NCI-H510A treated with DMSO at 0.1 percent for 48 hours (cell line): ENCODE measurements around the gene ALCAM.
A peak's percentile ranks its signal among the peaks of the same experiment; 100 is the strongest.

Source experiments
- DNase-seq: peaks from one replicate; lab custom pipeline; 2025; lab: John Stamatoyannopoulos, UW

ALCAM gene

GRCh38 chr3:105366326-105367062 is at the start of gene ALCAM:
ALCAM (plus strand) TSS chr3:105366909.
- peak; percentile 89 for DNase-seq

GRCh38 chr3:105317841-105318240 is 48.9 kb upstream of the ALCAM start:
- DNase-seq: no peak

- no peak for DNase-seq
Measured at GRCh38 chr3:105322570-105323273, 44.0 kb upstream of the ALCAM start.

GRCh38 chr3:105323274-105323599 is 43.5 kb upstream of the ALCAM start:
- DNase-seq: no peak

GRCh38 chr3:105324951-105325350 is 41.8 kb upstream of the ALCAM start:
- no peak for DNase-seq

GRCh38 chr3:105327662-105328337 is 38.9 kb upstream of the ALCAM start:
- no peak for DNase-seq

GRCh38 chr3:105328338-105328730 is 38.4 kb upstream of the ALCAM start:
- DNase-seq: no peak

GRCh38 chr3:105332961-105333360 is 33.7 kb upstream of the ALCAM start:
- DNase-seq: no peak

- no peak for DNase-seq
Measured at GRCh38 chr3:105334138-105334882, 32.4 kb upstream of the ALCAM start.

- no peak for DNase-seq
Measured at GRCh38 chr3:105339946-105340345, 26.8 kb upstream of the ALCAM start.

GRCh38 chr3:105343991-105344390 is 22.7 kb upstream of the ALCAM start:
- DNase-seq: no peak

- DNase-seq: no peak
Measured at GRCh38 chr3:105345156-105345555, 21.6 kb upstream of the ALCAM start.

GRCh38 chr3:105347625-105348302 is 18.9 kb upstream of the ALCAM start:
- no peak for DNase-seq

GRCh38 chr3:105348307-105348706 is 18.4 kb upstream of the ALCAM start:
- no peak for DNase-seq

GRCh38 chr3:105349684-105350387 is 16.9 kb upstream of the ALCAM start:
- DNase-seq: no peak

GRCh38 chr3:105351821-105352220 is 14.9 kb upstream of the ALCAM start:
- DNase-seq: no peak

GRCh38 chr3:105352976-105353375 is 13.7 kb upstream of the ALCAM start:
- no peak for DNase-seq

- no peak for DNase-seq
Measured at GRCh38 chr3:105353485-105354161, 13.1 kb upstream of the ALCAM start.

- DNase-seq: no peak
Measured at GRCh38 chr3:105354429-105354828, 12.3 kb upstream of the ALCAM start.

GRCh38 chr3:105355408-105356061 is 11.2 kb upstream of the ALCAM start:
- no peak for DNase-seq
